GM10266 (cell line): Measurements from ENCODE around the gene CUX1.

ENCODE experiments used
- DNase-seq: peaks from one replicate; pipeline ENCODE4 v3.0.0; 2012; ENCODE audit errors: extremely low spot score
- CTCF ChIP-seq: IDR thresholded peaks from 2 replicates; pipeline ENCODE4 v1.5.1; 2012; ENCODE audit warnings: mild to moderate bottlenecking, low read depth; ENCODE audit not compliant: control insufficient read depth, insufficient read depth; ENCODE audit errors: missing control alignments

The CUX1 gene

DNA sequence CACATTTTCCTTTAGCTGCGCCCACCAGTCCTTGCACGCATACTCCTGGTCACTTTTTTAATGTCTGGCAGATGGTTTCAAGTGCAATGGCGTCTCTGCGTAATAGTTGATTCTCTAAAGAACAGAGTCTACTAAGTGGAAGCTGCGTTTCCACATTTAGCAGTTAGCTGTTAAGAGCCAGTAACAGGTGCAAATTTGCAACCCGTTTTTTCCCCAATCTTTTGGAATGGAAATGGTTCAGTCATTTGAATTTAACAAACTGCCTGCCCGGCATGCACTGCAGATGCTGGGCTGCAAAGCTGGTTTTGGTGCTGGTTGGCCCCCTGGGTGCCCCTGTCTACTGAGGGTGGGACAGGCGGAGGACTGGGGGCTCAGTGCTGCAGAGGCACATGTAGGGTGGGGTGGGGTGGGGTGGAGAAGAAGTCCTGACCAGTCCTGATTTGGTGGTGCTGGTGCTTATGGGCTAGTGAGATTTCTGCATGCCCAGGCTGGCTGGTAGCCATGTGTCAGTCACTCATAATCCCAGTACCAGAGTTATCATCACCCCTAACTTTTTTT lies 43.9 kb downstream of the CUX1 start:
- no peak for TF ChIP-seq CTCF
- no peak for DNase-seq

GRCh38 chr7:101862280-101863220 lies 45.1 kb downstream of the CUX1 start:
- no peak for TF ChIP-seq CTCF
- no peak for DNase-seq

- DNase-seq = no peak
- no peak for TF ChIP-seq CTCF
Measured at GRCh38 chr7:101863598-101863997, 46.2 kb downstream of the CUX1 start.

GRCh38 chr7:101864039-101864438 lies 46.6 kb downstream of the CUX1 start:
- DNase-seq = no peak
- no peak for TF ChIP-seq CTCF

GRCh38 chr7:101865031-101865430 lies 47.6 kb downstream of the CUX1 start:
- no peak for DNase-seq
- TF ChIP-seq CTCF = no peak

GRCh38 chr7:101865455-101865854 lies 48.0 kb downstream of the CUX1 start:
- DNase-seq = no peak
- no peak for TF ChIP-seq CTCF

DNA sequence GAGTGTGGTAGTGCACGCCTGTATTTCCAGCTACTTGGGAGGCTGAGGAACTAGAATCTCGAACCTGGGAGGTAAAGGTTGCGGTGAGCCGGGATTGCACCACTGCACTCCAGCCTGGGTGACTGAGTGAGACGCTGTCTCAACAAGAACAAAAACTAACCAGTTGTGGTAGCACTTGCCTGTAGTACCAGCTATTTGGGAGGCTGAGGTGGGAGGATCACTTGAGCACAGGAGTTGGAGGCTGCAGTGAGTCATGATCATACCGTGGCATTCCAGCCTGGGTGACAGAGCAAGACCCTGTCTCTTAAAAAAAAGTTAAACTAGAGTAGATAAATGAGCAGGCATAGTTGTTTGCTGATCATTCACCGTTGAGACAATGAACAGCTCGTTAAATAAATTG lies 48.9 kb downstream of the CUX1 start:
- TF ChIP-seq CTCF = no peak

More for the DNA sequence above, 48.9 kb downstream of the CUX1 start:
- no peak for DNase-seq
